NCI-H526 treated with DMSO at 0.1 percent for 48 hours (cell line): Measurements from ENCODE around the gene SYN1.
"Not testable (repeated sequence)": the region's sequence is repeated elsewhere in the genome, so short reads cannot be mapped to it uniquely, and the experiment has no call there.

Experiments
- DNase-seq: peaks from one replicate; lab custom pipeline; 2025; lab: John Stamatoyannopoulos, UW

The SYN1 gene

GRCh38 chrX:47619486-47620302 is at the start of gene SYN1:
TSS of gene SYN1 (minus strand) at chrX:47619857. CDS start at chrX:47619728, 129 bp downstream.
- DNase-seq = peak; percentile 66

- not testable (repeated sequence) for DNase-seq
Measured at GRCh38 chrX:47665797-47666196, 46.1 kb upstream of the SYN1 start.

- DNase-seq = no peak
Measured at GRCh38 chrX:47664737-47665136, 45.1 kb upstream of the SYN1 start.

- no peak for DNase-seq
Measured at GRCh38 chrX:47662144-47662657, 42.5 kb upstream of the SYN1 start.

GRCh38 chrX:47661539-47661938 is 41.9 kb upstream of the SYN1 start:
- DNase-seq = no peak

- no peak for DNase-seq
Measured at GRCh38 chrX:47659421-47659726, 39.7 kb upstream of the SYN1 start.

- DNase-seq = peak; percentile 84
Measured at GRCh38 chrX:47658684-47659420, 39.2 kb upstream of the SYN1 start, which contains the start of gene UXT. TSS of gene UXT (minus strand) at chrX:47659180. CDS start at chrX:47658927, 253 bp downstream.

- no peak for DNase-seq
Measured at GRCh38 chrX:47658301-47658683, 38.6 kb upstream of the SYN1 start.

GRCh38 chrX:47651043-47651905 is 31.6 kb upstream of the SYN1 start:
- no peak for DNase-seq

- peak; percentile 91 for DNase-seq
Measured at GRCh38 chrX:47650164-47651042, 30.7 kb upstream of the SYN1 start, which contains the start of gene ELK1. TSS of gene ELK1 (minus strand) at chrX:47650563. CDS start at chrX:47641441, 9,122 bp downstream.

GRCh38 chrX:47649781-47650163 is 30.1 kb upstream of the SYN1 start:
- DNase-seq = no peak

GRCh38 chrX:47649271-47649670 is 29.6 kb upstream of the SYN1 start:
- no peak for DNase-seq

GRCh38 chrX:47648376-47648775 is 28.7 kb upstream of the SYN1 start:
- DNase-seq = no peak

- no peak for DNase-seq
Measured at GRCh38 chrX:47646636-47647035, 27.0 kb upstream of the SYN1 start.

- no peak for DNase-seq
Measured at GRCh38 chrX:47645530-47645929, 25.9 kb upstream of the SYN1 start.

GRCh38 chrX:47644557-47645091 is 25.0 kb upstream of the SYN1 start:
- DNase-seq = no peak

GRCh38 chrX:47643926-47644325 is 24.3 kb upstream of the SYN1 start:
- DNase-seq = no peak

- no peak for DNase-seq
Measured at GRCh38 chrX:47638816-47639215, 19.2 kb upstream of the SYN1 start.

- DNase-seq = no peak
Measured at GRCh38 chrX:47637546-47638195, 18.0 kb upstream of the SYN1 start.

GRCh38 chrX:47634871-47635575 is 15.4 kb upstream of the SYN1 start:
- DNase-seq = no peak
